ENCODE measurements around the gene POTEB2.
"Not testable (repeated sequence)": the region's sequence is repeated elsewhere in the genome, so short reads cannot be mapped to it uniquely, and the experiment has no call there.

The POTEB2 gene

DNA sequence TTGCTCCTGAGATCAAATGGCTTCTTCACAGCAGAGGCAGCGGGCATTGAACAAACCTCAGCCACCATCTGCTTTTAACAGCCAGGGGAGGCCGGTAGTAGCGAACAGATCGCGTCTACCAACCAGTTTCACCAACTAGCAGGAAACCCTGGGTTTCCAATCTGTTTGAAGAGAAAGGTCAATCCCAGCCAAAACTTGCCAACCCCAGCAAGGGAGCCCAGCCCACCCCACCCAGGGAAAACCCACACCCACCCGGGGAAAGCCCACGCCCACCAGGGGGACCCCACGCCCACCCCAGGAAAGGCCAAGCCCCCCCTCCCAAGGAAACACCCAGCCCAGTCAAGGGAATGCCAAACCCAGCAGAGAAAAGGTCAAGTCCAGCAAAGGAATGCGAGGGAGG, at the start of gene POTEB2:
Gene POTEB2 (minus strand): TSS at position 101 of the 400 bp plus-strand sequence. CDS start 33 bp downstream, at position 68.
- not testable (repeated sequence) for DNase-seq (ENCODE audit: low read depth in 2 of 2)

DNA sequence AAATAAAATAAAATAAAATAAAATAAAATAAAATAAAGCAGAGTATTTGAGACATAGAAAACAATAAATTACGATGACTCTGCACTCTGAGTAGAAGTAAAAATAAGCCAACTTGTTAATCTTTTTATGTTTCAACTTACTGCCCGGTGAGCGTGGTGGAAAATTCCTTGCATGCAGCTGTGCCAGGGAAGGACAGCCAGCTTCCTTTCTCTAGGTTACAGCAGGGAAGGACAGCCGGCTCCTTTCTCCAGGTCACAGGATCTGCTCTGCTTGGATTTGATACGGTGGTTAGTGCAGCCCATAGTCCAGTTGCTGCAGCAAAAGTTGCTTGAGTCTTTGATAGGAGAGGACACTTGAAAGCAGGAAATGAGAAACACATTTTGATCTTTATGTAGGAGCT, 13.8 kb upstream of the POTEB2 start:
- not testable (repeated sequence) for DNase-seq (ENCODE audit: low read depth in 2 of 2)

DNA sequence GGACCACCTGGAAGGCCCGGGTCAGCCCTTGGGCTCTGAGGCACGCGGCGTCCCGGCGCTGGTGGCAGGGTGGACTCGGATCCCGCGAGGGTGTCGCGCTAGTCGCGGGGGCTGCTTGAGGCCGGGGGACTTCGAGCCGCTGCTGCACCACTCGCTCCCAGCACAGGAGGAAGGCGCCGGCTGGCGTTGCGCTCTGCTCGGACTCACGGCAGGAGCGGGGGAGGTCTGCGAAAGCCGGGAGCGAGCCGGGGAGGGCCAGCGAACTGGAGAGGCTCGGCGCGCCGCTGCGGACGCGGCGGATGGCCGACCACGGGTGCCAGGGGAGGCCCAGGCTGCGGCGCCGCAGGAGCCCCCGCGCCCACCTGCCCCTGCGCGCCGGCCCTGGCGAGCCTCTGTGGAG, 12.3 kb upstream of the POTEB2 start:
- not testable (repeated sequence) for DNase-seq (ENCODE audit: low read depth in 2 of 2)

DNA sequence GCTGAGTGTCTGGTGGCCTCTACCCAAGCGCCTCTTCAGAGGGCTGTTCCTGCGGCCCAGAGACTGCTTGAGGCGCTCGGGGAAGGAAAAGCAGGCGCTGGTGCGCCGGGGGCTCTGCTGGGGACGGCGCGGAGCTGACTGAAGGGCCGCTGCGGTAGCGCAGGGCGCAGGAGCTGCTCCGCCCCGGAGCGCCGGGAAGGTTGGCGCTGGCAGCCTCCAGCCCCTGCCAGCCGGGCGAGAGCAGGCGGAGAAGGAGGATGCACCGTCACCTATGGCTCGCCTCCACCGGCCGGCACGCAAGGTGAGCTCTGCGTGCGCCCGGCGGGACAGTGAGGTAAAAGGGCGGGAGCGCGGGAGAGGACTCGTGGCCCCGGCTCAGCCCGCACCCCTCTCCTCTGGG, 11.7 kb upstream of the POTEB2 start:
- not testable (repeated sequence) for DNase-seq (ENCODE audit: low read depth in 2 of 2)

Data from stimulated activated CD8-positive, alpha-beta memory T cell treated with anti-CD3 and anti-CD28 coated beads, Interleukin-2, amount 100 ng/mL, for 1 hour (primary cell).